HS-5 (cell line): ENCODE results near the gene GALNT2.

Experiments
- DNase-seq: peaks from one replicate; pipeline ENCODE4 v3.0.0-alpha.2; 2012; ENCODE audit warnings: low read depth

The GALNT2 gene

DNA sequence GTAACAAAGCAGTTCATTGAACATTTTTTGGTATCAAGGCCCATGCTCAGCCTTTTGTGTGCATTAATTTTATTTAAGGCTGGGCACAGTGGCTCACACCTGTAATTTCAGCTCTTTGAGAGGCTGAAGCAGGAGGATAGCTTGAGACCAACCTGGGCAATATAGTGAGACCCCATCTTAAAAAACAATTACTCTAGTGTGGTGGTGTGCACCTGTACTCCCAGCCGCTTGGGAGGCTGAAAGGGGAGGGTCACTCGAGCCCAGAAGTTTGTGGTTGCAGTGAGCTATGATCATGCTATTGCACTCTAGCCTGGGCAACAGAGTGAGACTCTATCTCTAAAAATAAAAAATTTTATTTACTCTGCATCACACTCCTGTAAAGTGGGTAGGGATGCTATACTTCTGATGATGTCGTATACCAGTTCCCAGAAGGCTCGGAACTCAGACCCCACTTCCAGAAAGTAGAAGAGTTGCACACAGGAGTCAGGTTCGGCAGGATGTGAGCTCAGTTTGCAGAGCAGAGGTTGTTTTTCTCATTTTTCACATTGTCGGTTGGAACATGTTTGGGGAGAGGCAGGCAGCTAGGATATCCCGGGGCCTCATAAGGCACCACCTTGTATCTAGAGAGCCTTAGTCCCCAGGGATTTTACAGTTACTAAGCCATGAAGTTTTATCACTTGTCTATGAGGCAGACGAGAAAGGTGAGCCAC lies 144.6 kb downstream of the GALNT2 start:
- no peak for DNase-seq

GRCh38 chr1:230212405-230212936 lies 145.4 kb downstream of the GALNT2 start:
- DNase-seq: no peak

GRCh38 chr1:230215031-230215430 lies 148.0 kb downstream of the GALNT2 start:
- DNase-seq: no peak

DNA sequence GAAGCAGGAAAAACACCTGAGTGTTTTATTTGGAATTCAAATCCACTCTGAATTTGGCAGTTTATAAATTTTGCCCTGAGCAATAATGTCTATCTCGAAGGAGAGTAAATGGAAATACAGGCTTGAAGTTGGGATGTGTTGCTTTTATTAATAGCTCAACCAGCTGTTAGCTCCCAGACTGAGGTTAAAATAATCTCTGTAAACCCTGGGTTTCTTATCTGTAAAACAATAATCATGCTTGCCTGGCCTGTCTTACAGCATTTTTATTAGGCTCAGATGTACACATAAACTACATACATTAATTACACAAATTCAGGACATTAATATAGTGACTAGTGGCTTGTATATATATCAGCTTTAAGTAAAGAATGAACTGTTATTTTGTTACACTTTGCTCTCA lies 148.5 kb downstream of the GALNT2 start:
- DNase-seq: no peak

DNA sequence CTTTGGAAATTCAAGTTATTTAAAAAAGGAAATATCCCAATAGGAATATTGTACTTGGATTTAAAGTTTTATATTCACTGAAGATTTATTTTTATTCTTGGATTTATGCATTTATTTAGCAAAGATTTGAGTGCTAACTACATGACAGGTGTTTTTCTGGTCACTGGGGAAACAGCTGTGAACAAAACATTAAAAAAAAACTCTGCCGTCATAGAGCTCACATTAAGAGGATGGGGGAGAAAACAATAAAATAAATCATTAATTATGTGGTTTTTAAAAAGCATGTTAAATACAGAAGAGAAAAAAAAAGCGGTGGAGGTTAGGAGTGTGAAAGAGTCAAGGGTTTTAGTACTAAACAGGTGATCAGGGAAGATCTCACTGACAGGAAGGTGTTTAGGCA lies 149.9 kb downstream of the GALNT2 start:
- DNase-seq: no peak

- no peak for DNase-seq
Observed at GRCh38 chr1:230218667-230219066, 151.6 kb downstream of the GALNT2 start.

GRCh38 chr1:230219174-230220067 lies 152.4 kb downstream of the GALNT2 start:
- no peak for DNase-seq

- no peak for DNase-seq
Observed at GRCh38 chr1:230220478-230220877, 153.4 kb downstream of the GALNT2 start.

DNA sequence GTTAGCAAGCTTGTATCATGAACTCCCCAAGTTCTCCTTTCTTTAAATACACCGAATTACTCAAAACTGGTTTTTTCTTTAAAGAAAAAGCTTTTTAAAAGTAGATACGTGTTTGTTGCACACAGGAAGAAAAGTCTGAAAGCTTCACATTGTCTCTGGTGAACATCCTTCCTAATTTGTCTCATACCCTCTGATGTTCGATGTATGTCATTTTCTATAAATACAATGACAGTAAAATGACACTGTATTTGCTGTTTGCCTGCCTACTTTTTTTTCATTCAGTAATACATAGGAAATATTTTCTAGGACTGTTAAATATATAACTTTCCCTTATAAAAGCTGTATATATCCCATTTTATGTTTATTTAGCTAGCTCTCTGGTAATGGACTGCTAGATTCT lies 153.9 kb downstream of the GALNT2 start:
- DNase-seq: no peak

DNA sequence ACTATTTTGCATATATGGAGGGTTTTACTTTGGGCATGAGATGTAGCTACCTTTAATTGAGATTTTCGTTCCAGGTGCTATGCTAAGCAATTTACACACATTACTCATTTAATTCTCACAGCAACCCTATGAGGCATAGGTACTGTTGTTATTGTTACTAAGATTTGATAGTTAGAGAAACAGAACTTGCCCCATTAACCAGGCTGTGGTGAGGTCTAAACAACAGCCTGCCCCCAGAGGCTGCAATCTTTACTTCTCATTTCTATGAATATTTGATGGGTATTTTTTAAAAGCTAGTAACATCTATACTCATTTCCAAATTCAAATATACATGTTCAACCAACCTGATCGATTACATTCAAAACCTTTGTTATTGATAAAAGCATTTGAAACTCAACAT lies 155.6 kb downstream of the GALNT2 start:
- no peak for DNase-seq

- DNase-seq: no peak
Observed at GRCh38 chr1:230224101-230224960, 157.3 kb downstream of the GALNT2 start.

DNA sequence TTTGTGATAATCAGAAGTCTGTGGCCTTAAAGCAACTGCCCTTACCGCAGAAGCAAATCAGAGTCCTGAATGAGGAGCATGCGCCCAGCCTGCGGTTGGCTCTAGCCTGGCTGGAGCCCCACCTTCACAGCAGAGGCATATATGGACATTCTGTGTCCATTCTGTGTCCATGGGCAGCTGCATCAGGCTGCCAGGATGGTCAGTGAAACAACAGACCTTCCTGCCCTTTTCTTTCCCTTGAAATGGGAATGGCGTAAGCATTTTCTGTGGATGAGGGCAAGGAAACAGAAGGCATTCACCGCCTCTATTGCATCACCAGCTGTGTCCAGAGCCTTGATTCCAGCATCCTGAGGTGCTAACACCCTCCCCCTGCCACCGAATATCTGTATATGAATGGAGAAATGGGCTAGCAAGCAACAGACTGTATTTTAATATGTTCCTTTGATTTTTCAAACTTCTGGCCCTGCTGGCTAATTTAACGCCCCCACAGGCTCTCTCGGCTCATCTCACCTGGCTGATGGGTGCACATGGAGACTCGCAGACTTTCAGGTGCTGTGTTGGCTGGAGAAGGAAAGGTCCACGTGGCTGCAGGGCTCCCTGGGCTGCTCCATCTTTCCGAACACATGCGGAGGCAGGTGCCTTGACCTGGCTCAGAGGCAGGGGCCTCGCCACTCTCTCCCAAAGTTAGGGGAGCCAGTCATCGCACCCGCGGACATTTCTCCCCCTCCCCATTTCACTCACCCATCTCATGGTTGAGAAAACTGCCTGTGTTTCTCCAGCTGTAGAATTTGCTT lies 159.2 kb downstream of the GALNT2 start:
- no peak for DNase-seq

GRCh38 chr1:230226814-230227213 lies 159.8 kb downstream of the GALNT2 start:
- DNase-seq: no peak

GRCh38 chr1:230228236-230228897 lies 161.3 kb downstream of the GALNT2 start:
- DNase-seq: no peak

DNA sequence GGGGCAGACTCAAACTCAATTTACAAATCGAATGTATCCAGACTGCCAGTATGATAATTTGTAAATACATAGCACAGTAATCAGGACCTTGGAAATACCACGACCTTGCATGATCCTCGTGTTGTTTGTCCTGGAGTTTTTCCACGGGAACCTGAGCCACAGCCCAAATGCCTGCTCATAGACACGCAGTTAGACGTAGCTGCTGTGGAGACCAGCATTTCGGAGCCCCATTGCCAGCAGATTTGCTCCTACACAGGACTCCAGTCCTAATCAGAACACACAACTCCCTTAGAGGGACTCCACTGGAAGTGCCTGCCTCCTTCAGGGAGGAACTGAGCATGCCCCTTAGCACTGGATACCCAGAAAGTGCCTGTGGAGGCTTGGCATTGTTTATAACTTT lies 163.2 kb downstream of the GALNT2 start:
- no peak for DNase-seq

DNA sequence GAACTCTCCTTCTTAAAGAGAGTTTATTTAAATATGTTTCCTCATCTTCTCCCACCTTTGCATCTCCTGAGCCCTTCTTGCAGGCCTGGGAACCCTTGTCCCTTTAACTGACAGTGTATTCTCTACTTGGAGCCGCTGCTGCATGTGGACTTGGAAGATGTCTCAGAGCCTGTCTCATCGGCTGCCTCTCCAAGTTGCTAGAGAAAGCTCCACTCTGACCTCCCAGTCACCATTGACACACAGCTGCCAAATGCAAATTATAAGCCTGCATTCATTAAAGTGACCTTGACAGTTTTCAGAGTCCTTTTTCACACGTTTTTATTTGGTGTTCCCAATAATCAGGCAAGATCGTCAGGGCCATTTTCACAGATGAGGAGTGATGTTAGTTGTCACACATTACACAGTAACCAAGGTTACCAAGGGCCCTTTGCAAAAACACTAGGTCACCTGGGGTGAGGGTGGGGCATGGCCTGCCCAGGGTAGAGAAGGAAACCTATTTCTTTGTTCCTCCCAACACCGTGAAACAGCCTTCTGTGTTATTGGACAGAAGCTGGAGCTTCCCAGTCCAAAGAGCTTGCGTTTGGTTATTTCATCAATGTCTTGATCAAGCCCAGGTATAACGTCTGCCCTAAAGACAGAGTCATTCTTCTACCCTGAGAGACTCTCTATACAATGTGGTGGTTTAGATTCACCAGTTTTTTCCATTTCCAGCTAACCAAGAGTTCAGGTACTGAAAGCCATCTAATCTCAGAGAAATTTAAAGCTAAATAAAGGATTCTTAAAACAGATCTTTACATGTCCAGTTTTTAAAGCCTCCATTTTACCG lies 164.1 kb downstream of the GALNT2 start:
- DNase-seq: no peak

GRCh38 chr1:230231774-230232145 lies 164.7 kb downstream of the GALNT2 start:
- no peak for DNase-seq

DNA sequence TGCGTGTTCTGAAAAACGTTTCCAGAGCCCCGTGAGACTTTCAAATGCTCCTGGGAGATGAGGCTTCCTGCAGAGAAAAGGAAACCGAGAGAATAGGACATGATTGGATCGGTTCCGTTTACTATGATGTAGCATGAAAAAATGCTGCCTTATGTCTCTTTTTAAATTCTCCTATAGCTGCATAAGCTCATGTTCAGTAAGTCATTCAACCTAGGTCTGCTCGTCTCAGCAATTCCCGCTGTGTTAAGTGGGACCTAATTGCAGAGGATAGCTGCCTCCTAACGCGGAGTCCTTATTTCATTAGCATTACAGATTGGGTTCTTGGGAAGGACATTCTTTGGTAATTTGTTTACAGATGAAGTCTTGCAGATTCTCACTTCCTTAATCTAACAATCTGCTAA lies 165.3 kb downstream of the GALNT2 start:
- no peak for DNase-seq

GRCh38 chr1:230233786-230234185 lies 166.7 kb downstream of the GALNT2 start:
- no peak for DNase-seq

- DNase-seq: no peak
Observed at GRCh38 chr1:230235876-230236275, 168.8 kb downstream of the GALNT2 start.
